ENCODE data around the gene DCAKD.

DCAKD gene

DNA sequence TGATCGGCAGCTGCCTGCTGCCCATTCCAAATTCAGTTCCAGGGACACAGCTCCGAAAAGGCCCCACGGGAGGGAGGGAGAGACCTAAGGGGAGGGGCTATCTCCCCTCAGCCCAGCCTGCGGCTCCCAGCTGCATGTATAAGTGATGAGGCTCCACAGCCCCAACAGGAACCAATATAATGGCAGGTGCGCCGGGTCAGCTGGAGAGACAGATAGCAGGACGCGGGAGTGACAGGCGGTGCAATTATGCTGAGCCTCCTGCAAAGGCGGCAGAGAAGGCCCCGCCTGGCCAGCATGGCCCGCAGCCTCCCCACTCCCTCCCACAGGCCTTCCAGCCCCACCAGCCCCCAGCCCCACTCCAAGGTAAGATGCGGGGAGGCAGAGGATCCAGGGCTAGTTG, 75.2 kb downstream of the DCAKD start:
- Histone ChIP-seq H4K20me1 (ENCODE audit: control insufficient read depth, insufficient read depth, low read depth, low read length) (no peaks in the 10 kb centered on the region), H3K9me3 (ENCODE audit: control insufficient read depth, insufficient read depth, low read length) (no peaks in the 10 kb centered on the region), H3K27ac (ENCODE audit: low read depth, low read length) (no peak overlapping the region), H3K9me2 (replicated peaks; ENCODE audit: control insufficient read depth, low read length) (no peaks in the 10 kb centered on the region), H3F3A (ENCODE audit: control insufficient read depth, insufficient read depth) (0 out of 2 replicates have a peak, but pooled peaks cover 1% of the 10 kb centered on the region), H3K4me1 (ENCODE audit: control insufficient read depth, low read length) (no peaks in the 10 kb centered on the region), H3K4me3 (ENCODE audit: low read length) (no peak overlapping the region), H3K79me2 (ENCODE audit: control insufficient read depth, low read length) (no peaks in the 10 kb centered on the region), H3K27me3 (ENCODE audit: control insufficient read depth, low read length) (peaks cover 62% of the 10 kb centered on the region), H3K36me3 (ENCODE audit: control insufficient read depth, low read length) (no peaks in the 10 kb centered on the region), H3K4me2 (ENCODE audit: low read length) (no peak overlapping the region)
- no peak for TF ChIP-seq EZH2phosphoT487 (IDR thresholded peaks at IDR 0.05; ENCODE audit: borderline replicate concordance, low read length)
- TF ChIP-seq, protein P1, sequence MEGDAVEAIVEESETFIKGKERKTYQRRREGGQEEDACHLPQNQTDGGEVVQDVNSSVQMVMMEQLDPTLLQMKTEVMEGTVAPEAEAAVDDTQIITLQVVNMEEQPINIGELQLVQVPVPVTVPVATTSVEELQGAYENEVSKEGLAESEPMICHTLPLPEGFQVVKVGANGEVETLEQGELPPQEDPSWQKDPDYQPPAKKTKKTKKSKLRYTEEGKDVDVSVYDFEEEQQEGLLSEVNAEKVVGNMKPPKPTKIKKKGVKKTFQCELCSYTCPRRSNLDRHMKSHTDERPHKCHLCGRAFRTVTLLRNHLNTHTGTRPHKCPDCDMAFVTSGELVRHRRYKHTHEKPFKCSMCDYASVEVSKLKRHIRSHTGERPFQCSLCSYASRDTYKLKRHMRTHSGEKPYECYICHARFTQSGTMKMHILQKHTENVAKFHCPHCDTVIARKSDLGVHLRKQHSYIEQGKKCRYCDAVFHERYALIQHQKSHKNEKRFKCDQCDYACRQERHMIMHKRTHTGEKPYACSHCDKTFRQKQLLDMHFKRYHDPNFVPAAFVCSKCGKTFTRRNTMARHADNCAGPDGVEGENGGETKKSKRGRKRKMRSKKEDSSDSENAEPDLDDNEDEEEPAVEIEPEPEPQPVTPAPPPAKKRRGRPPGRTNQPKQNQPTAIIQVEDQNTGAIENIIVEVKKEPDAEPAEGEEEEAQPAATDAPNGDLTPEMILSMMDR (IDR thresholded peaks at IDR 0.05; ENCODE audit: low read depth, low read length, poor library complexity, severe bottlenecking) = no peak

Data from DOHH2 (cell line).